ENCODE results near the gene SMR3B.

The SMR3B gene

DNA sequence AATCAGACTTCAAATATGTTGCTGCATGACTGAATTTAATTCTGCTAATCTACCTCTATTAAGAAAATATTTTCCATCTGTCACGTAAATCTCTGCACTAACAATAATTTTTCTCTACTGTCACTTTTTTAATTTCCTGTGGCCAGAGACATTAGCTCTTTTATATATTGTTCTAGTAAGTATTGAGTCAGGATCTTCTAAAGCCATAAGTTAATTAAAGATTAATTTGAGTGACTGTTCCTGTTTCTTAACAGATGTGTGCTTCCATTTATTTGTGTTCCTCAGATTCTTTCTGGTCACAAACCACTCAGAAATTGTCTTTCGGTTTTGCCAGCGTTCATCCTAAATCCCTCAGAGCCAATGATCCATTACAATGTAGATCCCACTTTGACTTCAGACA is 2.4 kb upstream of the SMR3B start:
- H2BK12ac ChIP-seq (ENCODE audit: low read length in 2 of 2), result no peak overlapping the region
- no peak for DNase-seq
- H3K4me3 ChIP-seq (ENCODE audit: insufficient read depth in 1 of 2, low read depth in 1 of 2, low read length in 2 of 2), result no peak overlapping the region
- H4K91ac ChIP-seq (ENCODE audit: low read length), result no peak overlapping the region
- H3K79me1 ChIP-seq (replicated peaks; ENCODE audit: low read length, poor library complexity, severe bottlenecking), result no peaks in the 10 kb centered on the region
- H2BK15ac ChIP-seq (ENCODE audit: low read depth, poor library complexity, severe bottlenecking), result no peak overlapping the region
- no peak overlapping the region for H3K4me2 ChIP-seq (ENCODE audit: low read length, poor library complexity, severe bottlenecking)
- no peak overlapping the region for H2AK5ac ChIP-seq (ENCODE audit: low read length, severe bottlenecking)
- H3K18ac ChIP-seq (ENCODE audit: low read depth in 1 of 2, low read length in 2 of 2), result no peak overlapping the region
- no peak overlapping the region for H4K8ac ChIP-seq (ENCODE audit: low read length)
- no peak overlapping the region for H3K9ac ChIP-seq (ENCODE audit: low read length)
- no peak overlapping the region for H3K23ac ChIP-seq (ENCODE audit: low read length in 2 of 2)
- no peak overlapping the region for H3K27ac ChIP-seq (ENCODE audit: low read length, poor library complexity, severe bottlenecking)
- no peak overlapping the region for H2BK5ac ChIP-seq (ENCODE audit: low read depth, low read length, poor library complexity, severe bottlenecking)
- no peak overlapping the region for H3K4ac ChIP-seq (ENCODE audit: low read depth in 1 of 2, low read length in 2 of 2)
- H3K36me3 ChIP-seq (ENCODE audit: control insufficient read depth in 1 of 2, insufficient read depth in 2 of 2, low read depth in 1 of 2, low read length in 2 of 2), result no peaks in the 10 kb centered on the region
- 75% methylated on average over 1 of the region's 3 CpGs for WGBS
- no peaks in the 10 kb centered on the region for H3K27me3 ChIP-seq (ENCODE audit: control insufficient read depth in 1 of 2, insufficient read depth in 1 of 2, low read length in 2 of 2)
- no peak overlapping the region for H2AFZ ChIP-seq (ENCODE audit: low read depth, low read length)
- H3K14ac ChIP-seq (ENCODE audit: low read length in 2 of 2), result no peak overlapping the region
- no peak overlapping the region for H2BK120ac ChIP-seq (ENCODE audit: low read depth, low read length)
- no peaks in the 10 kb centered on the region for H3K4me1 ChIP-seq (ENCODE audit: control insufficient read depth, insufficient read depth, low read depth, low read length)
- no peaks in the 10 kb centered on the region for H3K9me3 ChIP-seq (ENCODE audit: control insufficient read depth, low read length)

DNA sequence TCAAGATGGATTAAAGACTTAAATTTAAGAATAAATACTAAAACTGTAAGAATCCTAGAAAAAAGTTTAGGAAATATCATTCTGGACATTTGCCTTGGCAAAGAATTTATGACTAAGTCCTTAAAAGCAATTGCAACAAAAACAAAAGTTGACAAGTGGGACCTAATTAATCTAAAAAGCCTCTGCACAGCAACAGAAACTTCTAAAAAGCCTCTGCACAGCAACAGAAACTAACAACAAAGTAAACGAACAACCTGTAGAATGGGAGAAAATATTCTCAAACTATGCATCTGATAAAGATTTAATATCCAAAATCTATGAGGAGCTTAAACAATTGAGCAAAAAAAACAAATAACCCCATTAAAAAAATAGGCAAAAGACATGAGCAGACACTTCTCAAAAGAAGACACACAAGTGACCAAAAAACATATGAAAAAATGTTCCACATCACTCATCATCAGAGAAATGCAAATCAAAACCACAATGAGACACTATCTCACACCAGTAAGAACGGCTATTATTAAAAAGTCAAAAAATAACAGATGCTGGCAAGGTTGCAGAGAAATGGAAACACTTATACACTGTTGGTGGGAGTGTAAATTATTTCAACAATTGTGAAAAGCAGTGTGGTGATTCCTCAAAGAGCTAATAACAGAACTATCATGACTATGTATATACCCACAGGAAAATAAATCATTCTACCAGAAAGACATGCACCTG is 9.3 kb downstream of the SMR3B start:
- Histone ChIP-seq H2BK5ac (ENCODE audit: low read depth, low read length, poor library complexity, severe bottlenecking) (no peak overlapping the region), H3K36me3 (ENCODE audit: control insufficient read depth in 1 of 2, insufficient read depth in 2 of 2, low read depth in 1 of 2, low read length in 2 of 2) (no peaks in the 10 kb centered on the region), H4K8ac (ENCODE audit: low read length) (no peak overlapping the region), H3K23ac (ENCODE audit: low read length in 2 of 2) (no peak overlapping the region), H3K4me1 (ENCODE audit: control insufficient read depth, insufficient read depth, low read depth, low read length) (no peaks in the 10 kb centered on the region), H3K14ac (ENCODE audit: low read length in 2 of 2) (no peak overlapping the region), H2BK120ac (ENCODE audit: low read depth, low read length) (no peak overlapping the region), H3K9me3 (ENCODE audit: control insufficient read depth, low read length) (no peaks in the 10 kb centered on the region), H2AK5ac (ENCODE audit: low read length, severe bottlenecking) (no peak overlapping the region), H3K4me2 (ENCODE audit: low read length, poor library complexity, severe bottlenecking) (no peak overlapping the region), H2AFZ (ENCODE audit: low read depth, low read length) (no peak overlapping the region), H2BK15ac (ENCODE audit: low read depth, poor library complexity, severe bottlenecking) (no peak overlapping the region), H2BK12ac (ENCODE audit: low read length in 2 of 2) (no peak overlapping the region), H3K27ac (ENCODE audit: low read length, poor library complexity, severe bottlenecking) (no peak overlapping the region), H4K91ac (ENCODE audit: low read length) (no peak overlapping the region), H3K4me3 (ENCODE audit: insufficient read depth in 1 of 2, low read depth in 1 of 2, low read length in 2 of 2) (no peak overlapping the region), H3K4ac (ENCODE audit: low read depth in 1 of 2, low read length in 2 of 2) (no peak overlapping the region), H3K27me3 (ENCODE audit: control insufficient read depth in 1 of 2, insufficient read depth in 1 of 2, low read length in 2 of 2) (no peaks in the 10 kb centered on the region), H3K9ac (ENCODE audit: low read length) (no peak overlapping the region), H3K79me1 (replicated peaks; ENCODE audit: low read length, poor library complexity, severe bottlenecking) (no peaks in the 10 kb centered on the region), H3K18ac (ENCODE audit: low read depth in 1 of 2, low read length in 2 of 2) (no peak overlapping the region)
- no CpG with 5 or more reads among the region's 2 CpGs for WGBS
- no peak for DNase-seq

DNA sequence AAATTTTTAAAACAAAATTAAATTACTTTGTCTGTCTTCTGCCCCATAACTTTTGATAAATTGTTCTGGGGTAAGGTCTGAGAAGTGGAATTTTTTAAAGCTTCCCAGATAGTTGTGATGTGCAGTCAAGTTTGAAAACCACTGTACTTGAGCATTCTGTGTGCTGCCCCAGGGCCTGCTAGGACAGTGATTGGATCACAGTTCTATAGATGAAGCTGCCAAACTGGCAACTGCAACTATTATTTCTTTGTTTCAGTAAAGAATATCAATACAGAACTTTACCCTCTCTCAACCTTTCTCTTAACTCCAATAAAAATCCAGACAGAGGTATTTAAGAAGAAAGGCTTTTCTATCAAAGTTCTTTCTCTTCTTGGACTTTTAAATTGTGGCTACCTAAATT is 14.6 kb downstream of the SMR3B start, which contains the start of gene OPRPN:
Gene OPRPN (plus strand): TSS at position 361 of the 400 bp plus-strand sequence. CDS start 1,346 bp downstream, outside the sequence.
- Histone ChIP-seq H2BK5ac (ENCODE audit: low read depth, low read length, poor library complexity, severe bottlenecking) (no peak within 1 kb of the TSS), H3K27ac (ENCODE audit: low read length, poor library complexity, severe bottlenecking) (no peak within 1 kb of the TSS), H3K4me3 (ENCODE audit: insufficient read depth in 1 of 2, low read depth in 1 of 2, low read length in 2 of 2) (no peak within 1 kb of the TSS), H2AK5ac (ENCODE audit: low read length, severe bottlenecking) (no peak within 1 kb of the TSS), H2AFZ (ENCODE audit: low read depth, low read length) (no peak within 1 kb of the TSS), H3K4me2 (ENCODE audit: low read length, poor library complexity, severe bottlenecking) (no peak within 1 kb of the TSS), H3K4me1 (ENCODE audit: control insufficient read depth, insufficient read depth, low read depth, low read length) (no peaks in the 10 kb centered on the region), H3K27me3 (ENCODE audit: control insufficient read depth in 1 of 2, insufficient read depth in 1 of 2, low read length in 2 of 2) (no peaks in the 10 kb centered on the region), H2BK120ac (ENCODE audit: low read depth, low read length) (no peak within 1 kb of the TSS), H3K9ac (ENCODE audit: low read length) (no peak within 1 kb of the TSS), H3K79me1 (replicated peaks; ENCODE audit: low read length, poor library complexity, severe bottlenecking) (no peaks in the 10 kb centered on the region), H3K9me3 (ENCODE audit: control insufficient read depth, low read length) (no peaks in the 10 kb centered on the region), H3K14ac (ENCODE audit: low read length in 2 of 2) (no peak within 1 kb of the TSS), H2BK12ac (ENCODE audit: low read length in 2 of 2) (no peak within 1 kb of the TSS), H2BK15ac (ENCODE audit: low read depth, poor library complexity, severe bottlenecking) (no peak within 1 kb of the TSS), H3K36me3 (ENCODE audit: control insufficient read depth in 1 of 2, insufficient read depth in 2 of 2, low read depth in 1 of 2, low read length in 2 of 2) (no peaks in the 10 kb centered on the region), H3K23ac (ENCODE audit: low read length in 2 of 2) (no peak within 1 kb of the TSS), H3K18ac (ENCODE audit: low read depth in 1 of 2, low read length in 2 of 2) (no peak within 1 kb of the TSS), H4K8ac (ENCODE audit: low read length) (no peak within 1 kb of the TSS), H4K91ac (ENCODE audit: low read length) (no peak within 1 kb of the TSS), H3K4ac (ENCODE audit: low read depth in 1 of 2, low read length in 2 of 2) (no peak within 1 kb of the TSS)
- no peak for DNase-seq

DNA sequence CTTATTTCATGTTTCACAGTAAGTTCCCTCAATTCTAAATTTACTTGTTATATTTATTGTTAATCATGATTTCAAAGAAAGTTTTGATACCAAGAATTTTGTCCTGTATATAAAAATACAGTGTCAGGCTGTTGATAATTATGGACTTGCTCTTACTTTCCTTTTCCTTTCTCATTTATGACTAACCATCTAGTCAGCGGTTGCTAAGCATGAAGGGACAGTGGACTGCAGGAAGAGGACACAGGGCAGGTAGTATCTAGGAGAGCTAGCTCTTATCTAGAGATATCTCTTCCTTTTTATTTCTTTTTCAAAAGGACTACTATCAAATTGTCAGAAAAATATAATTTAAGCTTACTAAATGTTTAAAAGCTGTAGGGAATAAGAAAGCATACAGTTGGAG is 16.4 kb downstream of the SMR3B start:
- Histone ChIP-seq H2AFZ (ENCODE audit: low read depth, low read length) (no peak overlapping the region), H4K8ac (ENCODE audit: low read length) (no peak overlapping the region), H2BK15ac (ENCODE audit: low read depth, poor library complexity, severe bottlenecking) (no peak overlapping the region), H3K4me2 (ENCODE audit: low read length, poor library complexity, severe bottlenecking) (no peak overlapping the region), H3K4ac (ENCODE audit: low read depth in 1 of 2, low read length in 2 of 2) (no peak overlapping the region), H3K18ac (ENCODE audit: low read depth in 1 of 2, low read length in 2 of 2) (no peak overlapping the region), H3K14ac (ENCODE audit: low read length in 2 of 2) (no peak overlapping the region), H3K27ac (ENCODE audit: low read length, poor library complexity, severe bottlenecking) (no peak overlapping the region), H3K27me3 (ENCODE audit: control insufficient read depth in 1 of 2, insufficient read depth in 1 of 2, low read length in 2 of 2) (no peaks in the 10 kb centered on the region), H3K79me1 (replicated peaks; ENCODE audit: low read length, poor library complexity, severe bottlenecking) (no peaks in the 10 kb centered on the region), H3K9ac (ENCODE audit: low read length) (no peak overlapping the region), H3K36me3 (ENCODE audit: control insufficient read depth in 1 of 2, insufficient read depth in 2 of 2, low read depth in 1 of 2, low read length in 2 of 2) (no peaks in the 10 kb centered on the region), H2BK12ac (ENCODE audit: low read length in 2 of 2) (no peak overlapping the region), H2BK5ac (ENCODE audit: low read depth, low read length, poor library complexity, severe bottlenecking) (no peak overlapping the region), H3K23ac (ENCODE audit: low read length in 2 of 2) (no peak overlapping the region), H3K9me3 (ENCODE audit: control insufficient read depth, low read length) (no peaks in the 10 kb centered on the region), H4K91ac (ENCODE audit: low read length) (no peak overlapping the region), H2BK120ac (ENCODE audit: low read depth, low read length) (no peak overlapping the region), H3K4me3 (ENCODE audit: insufficient read depth in 1 of 2, low read depth in 1 of 2, low read length in 2 of 2) (no peak overlapping the region), H3K4me1 (ENCODE audit: control insufficient read depth, insufficient read depth, low read depth, low read length) (no peaks in the 10 kb centered on the region), H2AK5ac (ENCODE audit: low read length, severe bottlenecking) (no peak overlapping the region)
- WGBS, result no CpG with 5 or more reads among the region's 1 CpG
- DNase-seq, result no peak
